Adrenal gland (tissue), 12 donors: ENCODE results near the gene BRSK2. TPM values are rescaled to one million over a fixed set of nuclear protein-coding genes. Genes with fewer than 3 reads are reported as not detected.

Experiments used
- DNase-seq, 7 donors: peaks; one replicate each; pipeline ENCODE4 v3.0.0-alpha.2; 2019 to 2020
- H3K27ac ChIP-seq, 5 donors: fragments of 200-600 bp; sonication (generic) in 4 of 5; 1 replicate in 3 of 5; 2 replicates in 2 of 5; pipeline versions ENCODE4 v1.5.1 to v1.8.0; 2016 to 2020; ENCODE audit warnings: mild to moderate bottlenecking in 1 of 5
- H3K27me3 ChIP-seq: fragments of 200-600 bp; 2 replicates; pipeline ENCODE4 v1.8.0; 2021
- H3K36me3 ChIP-seq, 2 donors: fragments of 200-600 bp; replicated peaks in 1 of 2; 1 replicate in 1 of 2; 2 replicates in 1 of 2; pipeline versions ENCODE4 v1.5.1 to v1.8.0; 2018 to 2022
- H3K4me1 ChIP-seq, 2 donors: fragments of 200-600 bp; replicated peaks in 1 of 2; 1 replicate in 1 of 2; 2 replicates in 1 of 2; pipeline versions ENCODE4 v1.5.1 to v1.8.0; 2018 to 2021
- H3K4me3 ChIP-seq, 4 donors: fragments of 200-600 bp; sonication (generic) in 3 of 4; one replicate each; pipeline ENCODE4 v1.5.1; 2016 to 2018
- H3K9me3 ChIP-seq, 3 donors: fragments of 200-600 bp; sonication (generic) in 1 of 3; replicated peaks in 1 of 3; 1 replicate in 2 of 3; 2 replicates in 1 of 3; pipeline versions ENCODE4 v1.5.1 to v1.8.0; 2016 to 2021
- POLR2A ChIP-seq, 2 donors: fragments of 450-650 bp; IDR thresholded peaks; one replicate each; pipeline ENCODE4 v1.6.1; 2017; ENCODE audit warnings: antibody characterized with exemption in 2 of 2, mild to moderate bottlenecking in 2 of 2, moderate library complexity in 1 of 2
- WGBS, 4 donors: extraction: QIAGEN DNeasy Blood & Tissue Kit in 2 of 4; methylation state at CpG; one replicate each; pipeline versions ENCODE4 v1.1.5 to v1.1.7; 2013 to 2017; 5-methylcytosine and 5-hydroxymethylcytosine counted together
- intact Hi-C, 2 donors: fragments of 100-400 bp; cut with DNase I; formaldehyde crosslinking; loops; one replicate each; pipeline versions ENCODE4 v1.14.1 to v1.15.0; 2022 to 2023
- polyA plus RNA-seq, 3 donors: library from polyadenylated mRNA; stranded (reverse); fragments of 200-250 nt in 2 of 3; fragments of 350-450 nt in 1 of 3; fragmentation: Illumina TruSeq in 1 of 3; extraction: RNeasy Lipid Tissue Mini Kit (QIAGEN cat#74804) in 1 of 3; gene quantifications; one replicate each; pipeline ENCODE4 v1.2.3, GENCODE V29; 2013 to 2014
- total RNA-seq, 9 donors: library from RNA; depleted of rRNA in 4 of 9; stranded (reverse); fragments of >200 nt in 4 of 9; fragments of 120-200 nt in 1 of 9; fragmentation: NEBNext Ultra II Directional in 1 of 9; extraction: Animal tissue kit (Norgen Biotek cat#: 25700) in 1 of 9; gene quantifications; one replicate each; pipeline versions ENCODE4 v1.1.0 to v1.2.4, GENCODE V29; 2013 to 2023
- TF ChIP-seq, protein P1 (sequence below), 6 experiments: fragments of 450-650 bp in 4 of 6; fragments of 200-600 bp in 2 of 6; sonication (generic) in 1 of 6; IDR thresholded peaks; 1 replicate in 5 of 6; 2 replicates in 1 of 6; pipeline versions ENCODE4 v1.5.1 to v1.8.0; 2016 to 2021; ENCODE audit warnings: antibody characterized with exemption in 6 of 6, mild to moderate bottlenecking in 2 of 6, moderate library complexity in 1 of 6
- donor health status: healthy with polysubstance abuse.
- donor health status: Bipolar disorder and iron deficiency.
- donor health status: DM: yes; HTN: yes; CAD: no.
- donor health status: DM: no; HTN: no; CAD: no.
- donor health status: DM: no; HTN: no; CAD: no.
- donor health status: DM: yes; HTN: yes; CAD: no.

BRSK2 gene
- total and polyA plus RNA-seq, 12 donors: 0.18 to 24.5 (median 1.4) TPM; not detected in 1

- no peak for DNase-seq
- intact Hi-C loops: no loop called here
Observed at GRCh38 chr11:1504581-1505290, 115.0 kb downstream of the BRSK2 start.

DNA sequence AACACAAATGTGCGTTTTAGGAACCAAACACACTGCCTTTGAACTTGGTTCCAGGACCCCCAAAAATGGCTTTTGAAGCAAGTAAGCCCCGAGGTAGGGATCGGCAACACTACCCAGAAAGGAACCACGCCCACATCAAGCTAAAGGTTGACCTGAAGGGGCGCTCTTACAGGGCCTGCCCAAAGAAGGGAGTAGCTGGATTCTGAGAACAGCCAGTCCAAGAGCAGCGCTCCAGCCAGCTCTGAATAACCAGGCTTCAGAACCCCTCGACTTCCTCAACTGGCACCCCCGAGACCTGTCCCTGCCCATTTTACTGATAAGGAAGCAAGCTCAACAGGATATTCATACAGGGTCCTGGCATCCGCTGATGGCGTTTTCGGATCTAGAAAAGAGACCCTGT, 115.7 kb downstream of the BRSK2 start:
- WGBS, 4 donors: 89 to 94% (median 90%) methylated on average over 10 to 11 of the region's 11 CpGs
- DNase-seq: no peak
- H3K9me3 ChIP-seq: no peaks in the 10 kb centered on the region
- H3K4me3 ChIP-seq: no peak overlapping the region
- TF ChIP-seq, protein P1, sequence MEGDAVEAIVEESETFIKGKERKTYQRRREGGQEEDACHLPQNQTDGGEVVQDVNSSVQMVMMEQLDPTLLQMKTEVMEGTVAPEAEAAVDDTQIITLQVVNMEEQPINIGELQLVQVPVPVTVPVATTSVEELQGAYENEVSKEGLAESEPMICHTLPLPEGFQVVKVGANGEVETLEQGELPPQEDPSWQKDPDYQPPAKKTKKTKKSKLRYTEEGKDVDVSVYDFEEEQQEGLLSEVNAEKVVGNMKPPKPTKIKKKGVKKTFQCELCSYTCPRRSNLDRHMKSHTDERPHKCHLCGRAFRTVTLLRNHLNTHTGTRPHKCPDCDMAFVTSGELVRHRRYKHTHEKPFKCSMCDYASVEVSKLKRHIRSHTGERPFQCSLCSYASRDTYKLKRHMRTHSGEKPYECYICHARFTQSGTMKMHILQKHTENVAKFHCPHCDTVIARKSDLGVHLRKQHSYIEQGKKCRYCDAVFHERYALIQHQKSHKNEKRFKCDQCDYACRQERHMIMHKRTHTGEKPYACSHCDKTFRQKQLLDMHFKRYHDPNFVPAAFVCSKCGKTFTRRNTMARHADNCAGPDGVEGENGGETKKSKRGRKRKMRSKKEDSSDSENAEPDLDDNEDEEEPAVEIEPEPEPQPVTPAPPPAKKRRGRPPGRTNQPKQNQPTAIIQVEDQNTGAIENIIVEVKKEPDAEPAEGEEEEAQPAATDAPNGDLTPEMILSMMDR (IDR thresholded peaks at IDR 0.05): no peak
- TF ChIP-seq POLR2A (IDR thresholded peaks at IDR 0.05): no peak
- intact Hi-C loops: no loop called here
- H3K36me3 ChIP-seq: no peaks in the 10 kb centered on the region
- no peaks in the 10 kb centered on the region for H3K27me3 ChIP-seq
- peaks cover 16 to 37% of the 10 kb centered on the region in 2 donors for H3K4me1 ChIP-seq
- H3K27ac ChIP-seq: no peak overlapping the region

More at GRCh38 chr11:1504581-1505290, 115.0 kb downstream of the BRSK2 start:
- Histone ChIP-seq H3K36me3 (no peaks in the 10 kb centered on the region), H3K4me3 (no peak overlapping the region), H3K27ac (no peak overlapping the region), H3K27me3 (no peaks in the 10 kb centered on the region), H3K4me1 (peaks cover 16 to 37% of the 10 kb centered on the region in 2 donors), H3K9me3 (no peaks in the 10 kb centered on the region)
- TF ChIP-seq POLR2A (IDR thresholded peaks at IDR 0.05): no peak
- TF ChIP-seq, protein P1 (IDR thresholded peaks at IDR 0.05): no peak
- WGBS, 4 donors: 91 to 97% (median 93%) methylated on average over 18 to 28 of the region's 28 CpGs

- no peaks in the 10 kb centered on the region for H3K36me3 ChIP-seq
- peaks cover 16 to 37% of the 10 kb centered on the region in 2 donors for H3K4me1 ChIP-seq
- TF ChIP-seq, protein P1 (IDR thresholded peaks at IDR 0.05): no peak
- no peak for TF ChIP-seq POLR2A (IDR thresholded peaks at IDR 0.05)
- intact Hi-C loops: no loop called here
- H3K27ac ChIP-seq: no peak overlapping the region
- no peak for DNase-seq
- 81 to 96% (median 86%) methylated on average over 4 to 9 of the region's 9 CpGs for WGBS, 4 donors
- H3K9me3 ChIP-seq: no peaks in the 10 kb centered on the region
- H3K4me3 ChIP-seq: no peak overlapping the region
- H3K27me3 ChIP-seq: no peaks in the 10 kb centered on the region
Observed at GRCh38 chr11:1506981-1507380, 117.2 kb downstream of the BRSK2 start.

GRCh38 chr11:1507381-1508140, 117.8 kb downstream of the BRSK2 start:
- no peak for TF ChIP-seq POLR2A (IDR thresholded peaks at IDR 0.05)
- TF ChIP-seq, protein P1 (IDR thresholded peaks at IDR 0.05): no peak
- WGBS, 4 donors: 64 to 68% (median 67%) methylated on average over 7 to 21 of the region's 21 CpGs
- intact Hi-C loops: no loop called here
- H3K36me3 ChIP-seq: no peaks in the 10 kb centered on the region
- H3K4me3 ChIP-seq: no peak overlapping the region
- H3K9me3 ChIP-seq: no peaks in the 10 kb centered on the region
- peaks cover 16 to 33% of the 10 kb centered on the region in 2 donors for H3K4me1 ChIP-seq
- no peaks in the 10 kb centered on the region for H3K27me3 ChIP-seq
- no peak overlapping the region for H3K27ac ChIP-seq
- DNase-seq: peak in 3 of 7 donors; percentile 23 to 50 (median 36)
